DOHH2 (cell line): ENCODE data around the gene LAMA5.

Source experiments
- H3F3A ChIP-seq: fragments of 200-600 bp; sonication (generic), shearing (Covaris generic); 2 replicates; pipeline ENCODE4 v1.6.0; 2016; ENCODE audit warnings: antibody characterized with exemption, mild to moderate bottlenecking; ENCODE audit not compliant: control insufficient read depth, insufficient read depth
- H3K27ac ChIP-seq: fragments of 200-600 bp; sonication (generic); 2 replicates; pipeline ENCODE4 v1.5.1; 2014; ENCODE audit warnings: low read depth, mild to moderate bottlenecking, low read length, moderate library complexity
- H3K27me3 ChIP-seq: fragments of 200-600 bp; sonication (generic); 2 replicates; pipeline ENCODE4 v1.6.1; 2014; ENCODE audit warnings: mild to moderate bottlenecking, low read length, mixed read lengths; ENCODE audit not compliant: control insufficient read depth
- H3K36me3 ChIP-seq: fragments of 200-600 bp; sonication (generic); 2 replicates; pipeline ENCODE4 v1.6.1; 2014; ENCODE audit warnings: mild to moderate bottlenecking, low read length, moderate library complexity, mixed read lengths; ENCODE audit not compliant: control insufficient read depth
- H3K4me1 ChIP-seq: fragments of 200-600 bp; sonication (generic); 2 replicates; pipeline ENCODE4 v1.6.1; 2014; ENCODE audit warnings: mild to moderate bottlenecking, low read length, mixed read lengths; ENCODE audit not compliant: control insufficient read depth
- H3K4me2 ChIP-seq: fragments of 200-600 bp; sonication (generic); 2 replicates; pipeline ENCODE4 v1.6.0; 2014; ENCODE audit warnings: mild to moderate bottlenecking, low read length, moderate library complexity
- H3K4me3 ChIP-seq: fragments of 200-600 bp; sonication (generic); 2 replicates; pipeline ENCODE4 v1.5.1; 2014; ENCODE audit warnings: mild to moderate bottlenecking, low read length, mixed read lengths
- H3K79me2 ChIP-seq: fragments of 200-600 bp; sonication (generic); 2 replicates; pipeline ENCODE4 v1.6.1; 2014; ENCODE audit warnings: mild to moderate bottlenecking, low read length, mixed read lengths; ENCODE audit not compliant: control insufficient read depth
- H3K9me2 ChIP-seq: fragments of 200-600 bp; sonication (generic); replicated peaks from 2 replicates; pipeline ENCODE4 v1.6.1; 2014; ENCODE audit warnings: mild to moderate bottlenecking, low read length, mixed read lengths; ENCODE audit not compliant: control insufficient read depth
- H3K9me3 ChIP-seq: fragments of 200-600 bp; sonication (generic); 2 replicates; pipeline ENCODE4 v1.6.1; 2014; ENCODE audit warnings: antibody characterized with exemption, low read length, mixed read lengths; ENCODE audit not compliant: control insufficient read depth, insufficient read depth
- H4K20me1 ChIP-seq: fragments of 200-600 bp; sonication (generic); 2 replicates; pipeline ENCODE4 v1.6.0; 2014; ENCODE audit warnings: low read depth, mild to moderate bottlenecking, antibody characterized with exemption, low read length, moderate library complexity; ENCODE audit not compliant: control insufficient read depth, insufficient read depth
- CTCF ChIP-seq: fragments of 200-600 bp; sonication (generic); IDR thresholded peaks from one replicate; pipeline ENCODE4 v1.5.1; 2014; ENCODE audit warnings: antibody characterized with exemption, mild to moderate bottlenecking, low read depth, low read length; ENCODE audit not compliant: poor library complexity, severe bottlenecking
- EZH2phosphoT487 ChIP-seq: fragments of 200-600 bp; sonication (generic); IDR thresholded peaks from 2 replicates; pipeline ENCODE4 v1.6.1; 2017; ENCODE audit warnings: borderline replicate concordance, mild to moderate bottlenecking, antibody characterized with exemption, low read length, moderate library complexity, mixed read lengths

Gene LAMA5

GRCh38 chr20:62400021-62400420 is 32.9 kb upstream of the LAMA5 start:
- TF ChIP-seq CTCF, result no peak
- no peak for TF ChIP-seq EZH2phosphoT487
- Histone ChIP-seq H4K20me1 (no peaks in the 10 kb centered on the region), H3K4me1 (no peaks in the 10 kb centered on the region; the same call in 1 of the 2 replicates)

GRCh38 chr20:62398120-62398821 is 31.2 kb upstream of the LAMA5 start:
- no peaks in the 10 kb centered on the region for H3K4me1 ChIP-seq
- no peaks in the 10 kb centered on the region for H3K27me3 ChIP-seq
- no peaks in the 10 kb centered on the region for H4K20me1 ChIP-seq
- no peaks in the 10 kb centered on the region for H3K9me2 ChIP-seq
- TF ChIP-seq CTCF (no peak), EZH2phosphoT487 (no peak)
- H3K9me3 ChIP-seq, result no peaks in the 10 kb centered on the region; the same call in 1 of the 2 replicates
- no peak overlapping the region for H3K4me3 ChIP-seq
- H3K27ac ChIP-seq, result no peak overlapping the region
- no peak overlapping the region for H3K4me2 ChIP-seq
- H3K79me2 ChIP-seq, result peaks cover 14% of the 10 kb centered on the region
- peaks cover 31% of the 10 kb centered on the region for H3K36me3 ChIP-seq
- no peaks in the 10 kb centered on the region for H3F3A ChIP-seq

More at GRCh38 chr20:62400021-62400420, 32.9 kb upstream of the LAMA5 start:
- H3F3A ChIP-seq, result no peaks in the 10 kb centered on the region
- no peak overlapping the region for H3K27ac ChIP-seq
- H3K79me2 ChIP-seq, result peaks cover 32% of the 10 kb centered on the region
- no peaks in the 10 kb centered on the region for H3K27me3 ChIP-seq
- no peaks in the 10 kb centered on the region for H3K9me2 ChIP-seq
- H3K9me3 ChIP-seq, result no peaks in the 10 kb centered on the region; the same call in 1 of the 2 replicates
- H3K4me3 ChIP-seq, result no peak overlapping the region
- no peak overlapping the region for H3K4me2 ChIP-seq
- H3K36me3 ChIP-seq, result peaks cover 29% of the 10 kb centered on the region

GRCh38 chr20:62396367-62397239 is 29.5 kb upstream of the LAMA5 start:
- Histone ChIP-seq H3K36me3 (peaks cover 21% of the 10 kb centered on the region), H3K4me2 (no peak overlapping the region), H3K4me1 (no peaks in the 10 kb centered on the region), H4K20me1 (no peaks in the 10 kb centered on the region), H3K27ac (no peak overlapping the region), H3F3A (no peaks in the 10 kb centered on the region), H3K4me3 (no peak overlapping the region), H3K79me2 (peaks cover 4% of the 10 kb centered on the region; the same call in 1 of the 2 replicates), H3K9me2 (no peaks in the 10 kb centered on the region), H3K27me3 (no peaks in the 10 kb centered on the region), H3K9me3 (no peaks in the 10 kb centered on the region; the same call in 1 of the 2 replicates)
- TF ChIP-seq EZH2phosphoT487, result no peak
- no peak for TF ChIP-seq CTCF
